ENCODE data around the gene TMEM255B.
"Not testable (repeated sequence)": the region's sequence is repeated elsewhere in the genome, so short reads cannot be mapped to it uniquely, and the experiment has no call there.

Gene TMEM255B

DNA sequence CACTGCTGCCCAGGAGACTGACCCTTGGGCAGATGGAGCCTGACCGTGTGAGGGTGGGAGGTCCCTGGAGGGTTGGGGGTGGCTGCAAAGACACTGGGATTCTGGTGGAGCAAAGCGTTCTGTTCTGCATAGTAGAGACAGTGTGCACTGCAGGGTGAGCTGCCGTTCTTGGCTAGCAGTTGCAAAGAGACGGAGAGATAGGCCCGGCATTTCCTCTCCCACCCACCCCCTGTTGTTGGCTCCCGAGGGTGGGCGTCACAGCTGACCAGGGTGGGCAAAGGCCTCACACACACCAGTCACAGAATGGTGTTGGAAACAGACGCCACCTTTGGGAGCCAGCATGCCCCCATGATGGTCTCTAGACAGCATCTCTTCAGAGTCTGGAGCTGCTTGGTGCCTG is 11.4 kb downstream of the TMEM255B start:
- no peak for DNase-seq

DNA sequence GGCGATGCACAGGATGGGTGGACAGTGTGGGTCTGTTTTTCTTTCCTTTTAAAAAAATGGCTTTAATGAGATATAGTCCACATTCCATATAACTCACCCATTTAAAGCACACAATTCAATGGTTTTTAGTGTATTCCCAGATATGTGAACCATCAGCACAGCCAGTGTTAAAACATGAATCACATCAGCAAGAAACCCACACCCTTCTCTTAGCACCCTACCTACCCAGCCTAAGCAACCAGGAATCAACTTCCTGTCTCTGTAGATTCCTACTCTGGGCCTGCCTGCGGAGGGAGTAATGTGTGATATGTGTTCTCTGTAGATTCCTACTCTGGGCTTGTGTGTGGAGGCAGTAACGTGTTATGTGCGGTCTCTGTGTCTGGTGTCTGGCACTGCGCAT is 11.9 kb downstream of the TMEM255B start:
- no peak for DNase-seq

DNA sequence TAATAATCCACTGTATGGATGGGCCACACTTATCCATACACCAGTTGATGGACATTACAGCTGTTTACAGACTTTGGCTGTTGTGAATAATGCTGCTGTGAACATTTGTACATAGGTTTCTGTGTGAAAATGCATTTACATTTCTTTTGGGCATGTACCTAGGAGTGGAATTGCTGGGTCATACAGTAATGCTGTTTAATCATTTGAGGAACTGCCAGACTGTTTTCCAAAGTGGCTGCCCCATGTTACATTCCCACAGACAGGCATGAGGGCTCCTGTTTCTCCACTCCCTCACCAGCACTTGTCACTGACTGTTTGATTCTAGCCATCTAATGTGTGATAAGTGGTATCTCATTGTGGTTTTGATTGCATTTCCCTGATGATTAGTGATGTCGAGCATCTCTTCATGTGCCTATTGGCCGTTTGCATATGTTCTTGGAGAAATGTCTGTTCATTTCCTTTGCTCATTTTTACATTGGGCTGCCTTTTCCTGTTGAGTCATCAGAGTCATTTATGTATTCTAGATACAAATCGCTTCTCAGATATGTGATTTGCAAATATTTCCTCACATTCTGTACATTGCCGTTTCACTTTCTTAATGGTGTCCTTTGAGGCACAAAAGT is 12.8 kb downstream of the TMEM255B start:
- peak; percentile 27 for DNase-seq

DNA sequence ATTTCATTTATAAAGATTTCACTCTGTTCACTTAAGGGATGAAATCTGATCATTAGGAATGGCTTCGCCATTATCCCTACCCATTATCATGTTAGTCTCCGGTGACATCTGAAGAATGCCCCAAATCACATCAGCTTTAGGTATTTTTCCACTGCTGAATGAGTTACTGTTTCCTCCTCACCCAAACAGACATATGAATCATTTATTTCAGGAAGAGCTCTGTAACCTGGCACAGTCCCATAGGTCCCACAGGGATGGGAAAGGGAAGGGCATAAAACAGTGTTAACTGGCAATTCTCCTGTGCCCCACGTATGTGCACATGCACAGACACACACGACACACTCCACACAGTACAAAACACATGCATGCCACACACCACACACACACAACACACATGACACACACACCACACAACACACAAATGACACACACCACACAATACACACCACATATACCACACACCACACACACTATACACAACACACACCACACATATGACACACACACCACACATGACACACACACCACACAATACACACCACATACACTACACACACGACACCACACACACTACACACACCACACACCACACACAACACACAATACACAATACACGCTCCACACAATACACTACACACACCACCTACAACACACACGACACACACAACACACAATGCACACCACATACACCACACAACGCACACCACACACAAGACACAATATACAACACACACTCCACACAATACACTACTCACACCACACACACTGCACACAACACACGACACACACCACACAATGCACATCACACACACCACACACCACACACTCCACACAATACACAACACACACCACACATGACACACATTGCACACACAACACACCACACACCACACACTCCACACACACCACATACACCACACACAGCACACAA is 15.4 kb downstream of the TMEM255B start:
- no peak for DNase-seq

DNA sequence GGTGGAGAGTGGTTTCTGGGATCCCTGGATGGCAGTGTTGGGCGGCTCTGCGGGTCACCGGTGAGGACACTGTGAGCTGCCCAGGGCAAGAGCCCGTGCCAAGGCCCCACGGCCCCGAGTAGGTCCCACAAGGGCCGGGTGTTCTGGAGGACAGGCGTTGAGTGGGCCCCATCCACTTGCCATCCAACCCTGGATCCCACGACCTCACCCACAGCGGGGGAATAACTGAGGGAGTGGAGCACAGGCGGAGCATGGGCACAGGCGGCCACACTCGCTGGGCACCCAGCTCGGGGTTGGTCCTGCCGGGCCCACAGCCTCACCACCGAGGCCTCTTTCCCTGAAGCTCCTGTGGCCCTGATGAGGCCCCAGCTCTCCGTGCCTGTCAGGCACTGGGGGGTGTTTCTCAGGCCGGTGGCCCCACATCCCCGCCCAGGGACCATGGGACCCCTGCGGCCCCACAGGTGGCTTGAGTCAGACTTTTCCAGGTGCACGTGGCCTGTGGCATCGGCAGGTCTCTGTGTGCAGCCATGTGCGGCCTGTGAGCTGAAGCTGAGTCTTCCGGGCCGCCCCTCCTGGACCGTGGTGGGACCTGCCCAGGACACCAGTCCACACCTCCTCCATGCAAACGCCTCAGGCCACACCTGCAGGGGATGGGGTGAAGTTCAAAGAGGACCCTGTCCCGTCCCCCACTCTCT is 16.6 kb downstream of the TMEM255B start:
- DNase-seq, result no peak

DNA sequence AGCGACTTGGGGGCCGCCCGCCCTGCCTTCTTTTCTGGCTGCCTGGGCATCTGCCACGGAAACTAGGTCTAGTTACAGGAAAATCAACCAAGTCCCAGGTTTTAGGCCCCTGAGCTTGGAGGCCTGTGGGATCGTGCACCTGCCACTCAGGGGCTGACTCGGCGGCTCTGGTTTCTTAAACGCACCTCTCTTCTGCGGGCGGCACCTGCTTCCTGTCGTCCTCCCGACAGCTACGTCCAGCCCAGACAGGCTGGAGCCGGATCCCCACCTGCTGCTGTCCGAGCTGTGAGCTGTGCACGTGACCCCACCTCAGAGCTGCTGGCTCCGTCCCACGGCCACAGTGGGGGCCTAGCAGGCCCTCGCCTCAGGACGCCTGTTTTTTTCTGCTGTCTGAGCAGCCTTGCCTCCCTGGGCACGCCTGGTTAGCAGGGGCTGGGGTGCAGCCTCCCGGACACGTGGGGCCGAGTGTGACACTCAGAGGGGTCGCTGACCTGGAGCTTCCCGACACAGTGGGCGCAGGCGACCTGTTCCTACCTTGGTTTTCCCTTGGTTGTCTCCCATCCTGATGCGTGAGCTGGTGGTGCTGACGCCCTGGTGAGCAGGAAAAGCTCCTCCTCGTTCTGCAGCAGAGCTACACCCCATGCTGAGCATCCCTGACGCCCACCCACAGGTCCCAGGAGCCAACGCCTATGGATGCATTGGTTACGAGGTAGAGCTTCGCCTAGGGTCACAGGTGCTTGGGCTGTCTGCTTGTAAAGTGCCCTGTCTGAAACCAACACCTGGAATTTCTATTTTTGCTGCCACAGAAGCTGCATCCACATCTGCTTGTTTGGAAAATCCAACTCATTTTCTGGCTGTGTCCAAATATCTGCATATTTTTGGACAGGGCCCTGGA is 17.5 kb downstream of the TMEM255B start:
- DNase-seq, result no peak

DNA sequence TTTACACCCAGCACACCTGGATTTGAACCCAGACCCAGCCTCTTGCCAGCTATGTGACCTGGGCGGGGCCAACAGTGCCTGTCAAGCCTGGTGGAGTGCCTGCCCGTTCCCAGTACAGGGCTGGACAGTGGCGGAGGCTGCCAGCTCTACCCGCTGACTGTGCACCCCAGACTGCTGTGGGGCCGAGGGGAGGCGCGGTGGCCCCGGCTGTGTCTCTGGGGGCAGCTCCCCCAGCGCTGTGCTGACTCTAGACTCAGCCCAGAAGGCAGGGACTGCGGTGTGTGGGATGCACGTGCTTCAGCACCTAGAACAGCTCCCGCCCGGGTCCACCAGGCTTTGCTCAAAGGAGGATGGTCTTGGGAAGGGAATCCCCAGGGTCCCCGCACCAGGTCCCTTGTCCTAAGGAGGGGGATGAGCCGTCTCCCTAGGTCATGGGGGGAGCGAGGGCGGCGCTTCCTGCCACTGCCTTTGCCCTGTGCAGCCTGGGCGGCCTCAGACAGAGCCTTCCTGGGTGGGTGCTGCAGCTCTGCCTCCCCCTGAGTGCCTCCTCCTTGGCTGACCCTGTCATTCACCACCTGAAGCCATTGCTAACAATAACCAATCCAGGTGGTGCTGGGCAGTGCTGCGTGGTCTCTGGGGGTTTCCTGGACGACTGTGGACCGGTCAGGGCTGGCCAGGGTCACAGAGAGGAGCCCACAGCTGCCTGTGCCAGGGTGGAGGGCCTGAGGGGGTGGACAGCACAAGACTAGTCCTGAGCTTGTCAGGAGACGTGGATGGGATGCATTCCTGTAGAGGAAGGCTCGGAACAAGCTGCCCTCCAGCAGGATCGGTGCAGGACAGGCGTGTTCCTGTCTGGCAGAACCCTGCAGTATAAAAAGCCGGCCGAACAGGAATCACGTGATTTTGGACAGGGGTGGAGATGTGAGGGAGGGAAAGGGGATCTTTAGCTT is 18.6 kb downstream of the TMEM255B start:
- no peak for DNase-seq

DNA sequence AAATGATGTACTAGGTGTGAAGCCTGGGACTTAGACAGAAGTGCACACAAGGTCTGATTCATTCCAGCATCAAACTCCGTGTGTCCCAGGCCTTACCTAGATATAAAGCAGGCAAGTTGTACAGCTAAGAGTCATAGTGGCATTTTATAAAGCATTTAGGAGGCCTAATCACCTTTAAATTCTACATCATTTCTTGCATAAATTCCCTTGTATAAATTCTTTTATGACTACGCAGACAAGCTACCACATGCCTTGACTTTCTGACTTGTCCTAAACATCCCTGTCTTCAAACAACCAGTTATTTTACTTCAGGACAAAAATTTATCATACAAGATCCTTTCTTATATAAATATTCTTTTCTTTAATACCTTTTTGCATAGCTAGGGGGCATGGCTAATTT is 22.5 kb downstream of the TMEM255B start:
- no peak for DNase-seq

DNA sequence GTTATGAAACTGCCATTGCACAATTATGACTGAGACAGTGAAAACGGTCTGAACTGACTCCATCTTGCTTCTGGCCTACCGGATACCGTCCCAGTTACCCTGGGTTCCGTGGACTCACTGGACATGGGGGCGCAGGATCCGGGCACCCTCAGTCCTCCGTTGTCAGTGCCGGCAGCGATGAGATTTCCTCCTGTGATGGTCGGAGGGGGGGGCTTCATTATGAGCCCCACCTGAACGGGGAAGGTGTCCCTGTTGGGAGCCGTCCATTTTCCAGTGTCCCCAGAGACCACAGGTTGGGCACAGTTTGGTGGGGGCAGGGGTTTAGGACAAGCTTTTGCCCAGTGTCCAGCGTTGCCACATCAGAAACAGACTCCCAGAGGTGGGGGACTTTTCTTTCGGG is 23.4 kb downstream of the TMEM255B start:
- no peak for DNase-seq

DNA sequence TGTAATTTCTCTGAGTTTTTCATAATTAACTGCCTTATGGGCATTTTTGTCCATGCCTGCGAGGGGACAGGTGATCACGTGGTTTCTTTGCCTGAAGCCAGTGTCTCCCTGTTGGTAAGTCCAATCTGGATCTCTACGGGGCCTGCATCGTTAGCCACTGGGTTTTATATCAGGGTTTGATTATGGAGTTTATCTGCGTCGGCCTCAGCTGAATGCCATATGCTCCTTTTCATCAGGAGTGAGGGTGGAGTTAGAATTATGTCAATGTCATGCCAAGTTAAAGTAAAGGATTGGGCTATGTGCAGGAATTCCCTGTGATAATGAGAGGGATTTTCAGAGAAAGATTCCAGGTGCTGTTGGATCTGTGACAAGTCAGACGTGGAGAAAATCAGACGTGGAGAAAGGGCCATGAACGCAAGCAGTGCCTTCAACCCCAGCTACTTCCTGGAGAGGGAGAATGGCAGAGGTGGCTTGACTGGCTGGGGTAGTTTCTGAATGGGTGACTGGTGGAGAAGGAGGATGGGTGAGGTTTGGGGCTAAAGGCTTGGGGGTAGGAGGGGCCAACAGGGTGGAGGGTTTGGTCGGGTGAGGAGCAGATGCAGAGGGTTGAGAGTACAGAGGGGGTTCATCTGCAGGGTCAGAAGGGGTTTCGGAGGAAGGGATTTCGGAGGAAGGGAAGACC is 24.3 kb downstream of the TMEM255B start:
- no peak for DNase-seq

DNA sequence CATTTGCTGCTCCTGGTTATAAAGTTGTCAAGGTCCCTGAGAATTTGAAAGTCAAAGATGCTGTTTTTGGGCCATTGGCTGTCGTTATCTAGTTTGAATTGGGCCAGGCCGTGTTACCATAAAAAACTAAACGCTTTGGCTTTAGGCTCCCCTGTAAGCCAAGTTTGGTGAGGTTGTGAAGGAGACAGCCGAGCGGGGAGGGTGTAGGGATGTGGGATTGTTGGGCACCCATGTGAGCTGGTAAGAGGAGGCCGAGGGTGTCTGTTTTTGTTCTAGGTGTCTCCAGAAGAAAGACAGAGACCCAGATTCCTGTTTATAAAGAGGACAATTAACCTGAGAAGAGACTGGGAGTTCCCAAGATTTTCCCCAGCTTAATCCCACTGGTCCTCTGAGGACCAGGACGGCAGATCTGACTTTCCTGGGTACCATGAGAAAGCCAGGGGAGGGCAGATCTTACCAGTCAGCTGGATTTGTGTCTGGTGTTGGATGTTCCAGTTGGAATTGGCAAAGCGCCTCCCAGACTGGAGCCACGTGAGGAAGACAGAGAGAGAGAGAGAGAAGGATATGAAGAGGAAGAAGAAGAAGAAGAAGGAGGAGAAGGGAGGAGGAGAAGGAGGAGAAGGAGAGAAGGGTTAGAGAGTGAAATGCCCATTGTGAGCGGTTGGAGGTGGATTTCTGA is 25.1 kb downstream of the TMEM255B start:
- no peak for DNase-seq

DNA sequence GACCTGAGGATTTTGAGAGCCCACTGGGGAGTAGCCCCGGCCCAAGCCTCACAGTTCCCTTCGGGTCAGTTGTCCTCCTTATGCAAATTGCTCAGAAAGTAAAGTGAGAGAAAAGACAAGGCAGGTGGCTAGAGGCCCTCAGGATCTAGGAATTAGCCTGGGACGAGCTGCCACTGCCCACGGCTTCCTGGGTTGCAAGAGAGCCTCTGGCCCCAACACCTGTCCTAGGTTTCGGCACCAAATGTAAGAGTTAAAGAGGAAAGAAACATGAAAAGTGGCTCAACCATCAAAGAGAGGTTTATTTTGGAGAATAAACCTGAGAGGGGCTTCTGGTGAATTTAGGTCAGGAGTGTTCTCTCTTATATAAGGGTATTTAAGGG is 25.6 kb downstream of the TMEM255B start:
- DNase-seq, result no peak

DNA sequence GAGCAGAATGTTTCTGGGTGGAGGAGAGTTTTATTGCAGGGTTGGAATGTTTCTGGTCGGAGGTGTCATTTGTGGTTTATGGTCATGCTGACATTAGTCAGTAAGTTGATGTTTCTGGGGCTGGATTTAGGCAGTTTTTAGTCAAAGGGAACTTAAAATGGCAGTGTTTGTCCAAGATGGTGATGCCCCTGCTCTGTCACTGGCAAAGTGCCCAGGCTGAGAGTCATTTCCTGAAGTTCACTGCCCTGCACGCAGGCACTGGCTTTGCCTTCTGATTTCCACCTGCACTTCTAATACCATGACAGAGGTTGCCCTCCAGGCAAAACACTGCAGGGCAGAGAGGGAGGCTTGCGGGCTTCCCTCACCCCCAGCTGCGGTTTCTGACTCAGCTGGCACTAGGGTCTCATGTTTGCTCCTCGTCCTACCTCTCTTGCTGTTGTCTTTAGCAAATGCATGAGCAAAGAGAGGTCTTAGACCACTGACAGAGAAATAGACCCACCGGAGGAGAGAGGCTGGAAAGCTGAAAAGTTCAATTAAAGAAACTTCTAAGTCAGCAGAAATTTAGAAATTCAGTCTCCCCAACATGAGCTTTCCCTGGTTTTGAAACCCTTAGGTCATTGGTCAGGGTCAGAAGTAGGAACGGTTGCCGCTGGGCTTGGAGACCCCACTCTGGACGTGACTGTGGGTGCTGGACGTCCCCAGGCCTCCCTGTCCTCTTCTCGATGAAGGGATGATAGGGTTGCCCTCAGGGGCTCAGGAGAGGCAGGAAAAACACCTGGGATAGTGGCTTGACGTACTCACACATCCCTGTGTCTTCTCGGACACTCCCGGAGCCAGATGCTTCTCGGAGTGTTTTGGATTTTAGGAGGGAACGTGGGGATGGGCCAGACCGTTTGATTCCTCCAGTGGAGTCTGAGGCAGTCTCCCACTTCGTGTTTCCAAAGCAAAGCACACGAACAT is 26.3 kb downstream of the TMEM255B start:
- peak; percentile 49 for DNase-seq

DNA sequence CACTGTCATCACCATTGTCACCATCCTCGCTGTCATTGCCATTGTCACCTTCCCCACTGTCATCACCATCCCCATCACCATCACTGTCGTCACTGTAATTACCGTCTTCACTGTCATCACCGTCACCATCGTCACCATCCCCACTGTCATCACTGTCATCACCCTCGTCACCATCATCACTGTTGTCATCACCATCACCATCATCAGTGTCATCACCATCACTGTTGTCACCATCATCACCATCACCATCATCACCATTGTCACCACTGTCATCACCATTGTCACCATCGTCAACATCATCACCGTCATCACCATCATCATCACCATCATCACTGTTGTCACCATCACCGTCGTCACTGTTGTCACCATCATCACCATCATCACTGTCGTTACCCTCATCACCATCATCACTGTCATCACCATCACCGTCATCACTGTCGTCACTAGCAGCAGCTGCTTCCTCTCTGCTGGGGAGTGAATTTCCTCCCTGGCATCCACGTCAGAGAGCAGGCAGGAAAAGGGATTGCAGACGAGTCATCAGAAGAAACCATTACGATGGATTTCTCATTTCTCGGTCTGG is 27.3 kb downstream of the TMEM255B start:
- DNase-seq, result peak; percentile 20

DNA sequence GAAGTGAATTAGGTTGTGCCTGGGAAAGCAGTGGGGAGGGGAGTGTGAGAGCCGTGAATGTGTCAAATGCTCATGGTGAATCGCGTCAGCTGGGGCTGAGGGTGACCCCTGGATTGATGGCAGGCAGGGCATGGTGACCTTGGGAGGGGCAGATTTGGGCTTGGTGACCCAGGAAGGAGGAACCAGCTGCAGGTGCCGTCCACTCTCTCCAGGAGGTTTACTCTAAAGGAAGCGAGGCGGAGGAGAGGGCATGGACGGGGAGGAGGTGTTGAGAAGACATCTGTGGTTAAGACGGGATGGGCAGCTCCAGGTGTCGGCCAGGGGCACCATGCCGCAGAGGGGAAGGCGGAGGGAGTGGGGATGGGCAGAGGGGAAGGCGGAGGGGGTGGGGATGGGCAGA is 28.7 kb downstream of the TMEM255B start:
- DNase-seq, result no peak

DNA sequence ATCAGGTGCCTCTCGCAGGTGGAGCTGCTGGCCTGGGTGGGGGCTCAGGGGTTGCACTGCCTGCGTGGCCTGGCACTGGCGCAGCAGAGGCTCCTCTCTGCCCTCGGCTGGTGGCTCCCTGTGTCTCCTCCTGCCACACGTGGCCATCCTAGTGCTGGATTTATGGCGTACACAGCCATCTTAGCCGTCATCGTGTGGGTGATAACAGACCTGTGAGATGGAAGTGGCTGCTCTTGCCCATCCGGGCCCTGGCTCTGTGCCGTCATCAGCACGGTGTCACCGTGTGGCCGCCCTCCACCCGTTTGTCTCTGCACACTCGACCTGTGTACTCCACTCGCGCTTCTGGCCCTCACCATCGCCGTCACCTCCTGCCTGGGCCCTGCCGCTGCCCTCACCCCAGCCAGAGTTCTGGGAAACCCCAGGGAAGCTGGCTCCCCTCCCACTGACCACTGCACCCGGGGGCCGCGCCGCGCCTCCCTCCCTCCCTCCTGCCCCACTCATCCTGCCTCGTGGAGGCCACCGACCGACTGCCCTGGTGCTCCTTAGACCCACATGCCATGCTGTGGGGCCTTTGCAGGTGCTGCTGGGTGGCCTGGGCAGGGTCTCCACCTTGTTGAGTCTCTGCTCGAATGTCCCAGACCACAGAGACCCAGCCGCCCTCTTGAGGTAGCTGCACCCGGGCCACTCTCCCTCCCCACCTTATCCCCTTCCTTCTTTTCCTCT is 29.5 kb downstream of the TMEM255B start:
- DNase-seq, result no peak

DNA sequence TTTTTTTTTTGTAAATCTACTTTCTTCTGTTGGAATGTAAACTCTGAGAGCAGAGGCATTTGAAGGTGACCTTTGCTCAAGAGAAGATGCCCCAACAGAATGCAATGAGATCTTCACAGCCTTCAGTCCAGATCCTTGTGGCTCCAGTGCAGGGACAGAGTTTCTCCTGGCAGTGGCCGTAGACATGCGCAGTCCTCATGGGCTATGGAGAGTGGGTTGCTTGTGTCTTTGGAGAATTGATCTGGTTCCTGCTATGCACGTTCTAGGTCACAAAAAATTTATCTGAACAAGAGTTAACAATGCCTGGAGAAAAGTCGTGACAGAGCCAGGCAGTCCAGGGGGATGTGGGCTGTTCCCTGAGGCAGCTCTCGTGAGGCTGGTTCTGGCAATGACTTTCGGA is 30.1 kb downstream of the TMEM255B start:
- no peak for DNase-seq

DNA sequence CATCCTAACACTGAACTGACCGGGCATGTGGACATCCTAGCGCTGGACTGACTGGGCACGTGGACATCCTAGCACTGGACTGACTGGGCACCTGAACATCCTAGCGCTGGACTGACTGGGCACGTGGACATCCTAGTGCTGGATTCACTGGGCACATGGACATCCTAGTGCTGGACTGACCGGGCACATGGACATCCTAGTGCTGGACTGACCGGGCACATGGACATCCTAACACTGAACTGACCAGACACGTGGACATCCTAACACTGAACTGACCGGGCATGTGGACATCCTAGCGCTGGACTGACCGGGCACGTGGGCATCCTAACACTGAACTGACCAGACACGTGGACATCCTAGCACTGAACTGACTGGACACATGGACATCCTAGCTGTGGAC is 30.9 kb downstream of the TMEM255B start:
- DNase-seq, result not testable (repeated sequence)

Measured in suppressor macrophage treated with lipopolysaccharide for 4 hours (primary cell).